Endothelial cell (in vitro differentiated cells): ENCODE data around the gene CACNA1C. TPM values are rescaled to one million over a fixed set of nuclear protein-coding genes. Genes with fewer than 3 reads are reported as not detected.

Source experiments
- DNase-seq: peaks from one replicate; pipeline ENCODE4 v3.0.0; 2021; ENCODE audit warnings: low spot score
- H3K27ac Mint-ChIP-seq: one replicate; pipeline ENCODE4 v1.8.0; 2021; ENCODE audit warnings: mixed read lengths, inconsistent platforms; ENCODE audit not compliant: unreplicated experiment
- H3K27me3 Mint-ChIP-seq: one replicate; pipeline ENCODE4 v1.8.0; 2021; ENCODE audit warnings: mild to moderate bottlenecking, moderate library complexity, mixed read lengths, inconsistent platforms; ENCODE audit not compliant: unreplicated experiment
- H3K36me3 Mint-ChIP-seq: one replicate; pipeline ENCODE4 v1.8.0; 2021; ENCODE audit warnings: mild to moderate bottlenecking, low read depth, mixed read lengths, inconsistent platforms; ENCODE audit not compliant: unreplicated experiment
- H3K4me1 Mint-ChIP-seq: one replicate; pipeline ENCODE4 v1.8.0; 2021; ENCODE audit warnings: mild to moderate bottlenecking, mixed read lengths, inconsistent platforms; ENCODE audit not compliant: unreplicated experiment
- H3K4me3 Mint-ChIP-seq: one replicate; pipeline ENCODE4 v1.8.0; 2021; ENCODE audit warnings: mild to moderate bottlenecking, mixed read lengths, inconsistent platforms; ENCODE audit not compliant: unreplicated experiment
- H3K9me3 Mint-ChIP-seq: one replicate; pipeline ENCODE4 v1.8.0; 2021; ENCODE audit warnings: mixed read lengths, inconsistent platforms; ENCODE audit not compliant: unreplicated experiment
- CTCF ChIP-seq: fragments of 200-600 bp; sonication (generic); IDR thresholded peaks from one replicate; pipeline ENCODE4 v1.5.0; 2021; ENCODE audit warnings: antibody characterized with exemption; ENCODE audit not compliant: unreplicated experiment
- total RNA-seq: library from RNA; stranded (reverse); fragmentation: NEBNext Ultra II Directional; extraction: Animal tissue kit (Norgen Biotek cat#: 25700); gene quantifications from one replicate; pipeline ENCODE4 v1.2.1, GENCODE V29; 2021; ENCODE audit not compliant: unreplicated experiment

CACNA1C gene
- total RNA-seq, 1 donor from 2014 or later = 11.1 TPM

GRCh38 chr12:2494486-2495192, 441.9 kb downstream of the CACNA1C start:
- Mint-ChIP-seq H3K27ac (no peak overlapping the region), H3K9me3 (no peaks in the 10 kb centered on the region), H3K27me3 (no peaks in the 10 kb centered on the region), H3K4me1 (peaks cover 18% of the 10 kb centered on the region), H3K4me3 (no peak overlapping the region), H3K36me3 (peaks cover 4% of the 10 kb centered on the region)
- DNase-seq = no peak
- no peak for TF ChIP-seq CTCF

GRCh38 chr12:2495417-2496112, 442.8 kb downstream of the CACNA1C start:
- no peaks in the 10 kb centered on the region for H3K9me3 Mint-ChIP-seq
- H3K36me3 Mint-ChIP-seq = peaks cover 4% of the 10 kb centered on the region
- H3K27me3 Mint-ChIP-seq = no peaks in the 10 kb centered on the region
- H3K27ac Mint-ChIP-seq = no peak overlapping the region
- no peak for TF ChIP-seq CTCF
- H3K4me3 Mint-ChIP-seq = no peak overlapping the region
- DNase-seq = no peak
- H3K4me1 Mint-ChIP-seq = peaks cover 18% of the 10 kb centered on the region

- TF ChIP-seq CTCF = no peak
- H3K27me3 Mint-ChIP-seq = peaks cover 4% of the 10 kb centered on the region
- H3K4me3 Mint-ChIP-seq = no peak overlapping the region
Observed at GRCh38 chr12:2498964-2499500, 446.2 kb downstream of the CACNA1C start.

GRCh38 chr12:2501464-2502191, 448.8 kb downstream of the CACNA1C start:
- no peak for TF ChIP-seq CTCF
- Mint-ChIP-seq H3K27me3 (peaks cover 6% of the 10 kb centered on the region), H3K4me3 (no peak overlapping the region), H3K36me3 (peaks cover 4% of the 10 kb centered on the region), H3K9me3 (no peaks in the 10 kb centered on the region), H3K4me1 (peaks cover 19% of the 10 kb centered on the region), H3K27ac (peak overlapping the region; percentile 91)
- DNase-seq = peak; percentile 63

More at GRCh38 chr12:2498964-2499500, 446.2 kb downstream of the CACNA1C start:
- H3K4me1 Mint-ChIP-seq = peaks cover 33% of the 10 kb centered on the region
- peaks cover 4% of the 10 kb centered on the region for H3K36me3 Mint-ChIP-seq
- H3K27ac Mint-ChIP-seq = no peak overlapping the region
- no peaks in the 10 kb centered on the region for H3K9me3 Mint-ChIP-seq
- DNase-seq = no peak
